GM12878 (cell line): ENCODE data around the gene ANXA8L1. TPM values are rescaled to one million over a fixed set of nuclear protein-coding genes. Genes with fewer than 3 reads are reported as not detected.
"Not testable (repeated sequence)": the region's sequence is repeated elsewhere in the genome, so short reads cannot be mapped to it uniquely, and the experiment has no call there.

Experiments used
- ATAC-seq: fragments of 200-7000 bp; cut with Tn5 transposase; 3 replicates; pipeline ENCODE4 v1.9.1; 2020; ENCODE audit warnings: mild to moderate bottlenecking, moderate library complexity
- Bru-seq: library from RNA; stranded (reverse); fragments of 400-500 nt; gene quantifications from one replicate; lab custom pipeline; 2021; lab: Mats Ljungman, UMichigan
- BruChase-seq, 2 experiments: library from RNA; stranded (reverse); fragments of 400-500 nt; gene quantifications; one replicate each; lab custom pipeline; 2021; lab: Mats Ljungman, UMichigan
- BruUV-seq: library from RNA; stranded (reverse); fragments of 400-500 nt; replicated peaks from 2 replicates; lab custom pipeline; 2021; lab: Mats Ljungman, UMichigan
- CTCF ChIA-PET: fragments of 300-600 bp; sonication (Branson Sonifier 250); formaldehyde crosslinking; extraction: SDS; loops from one replicate; lab custom pipeline; 2021; ENCODE audit warnings: inconsistent platforms; lab: Yijun Ruan, JAX
- POLR2A ChIA-PET: fragments of 350-600 bp; formaldehyde crosslinking; extraction: SDS; loops from one replicate; lab custom pipeline; 2021; ENCODE audit warnings: inconsistent platforms; lab: Charles Lee
- RAD21 ChIA-PET: fragments of 300-600 bp; sonication (Branson Sonifier 250); formaldehyde crosslinking; loops from one replicate; lab custom pipeline; 2023; ENCODE audit warnings: antibody characterized with exemption; ENCODE audit not compliant: unreplicated experiment; lab: Charles Lee
- SMC1A ChIA-PET: fragments of 300-600 bp; sonication (Branson Sonifier 250); formaldehyde crosslinking; loops from one replicate; lab custom pipeline; 2023; ENCODE audit not compliant: unreplicated experiment, uncharacterized antibody; lab: Charles Lee
- DNase-seq: peaks from one replicate; pipeline ENCODE4 v3.0.0-alpha.2; 2011; ENCODE audit warnings: low read depth, low spot score
- FAIRE-seq: peaks from 3 replicates; lab custom pipeline; 2011; peaks lifted over from hg19 to GRCh38; lab: Jason Lieb, UNC
- H2AFZ ChIP-seq: 2 replicates; pipeline ENCODE4 v1.6.0; 2011; ENCODE audit warnings: low read depth, low read length, control low read depth; ENCODE audit not compliant: control insufficient read depth
- H3K27ac ChIP-seq: 2 replicates; pipeline ENCODE4 v1.5.1; 2011; ENCODE audit warnings: control low read depth; ENCODE audit not compliant: control insufficient read depth, insufficient read depth
- H3K27me3 ChIP-seq, 2 experiments: replicated peaks in 1 of 2; 2 replicates each; pipeline versions ENCODE4 v1.6.0 to v1.6.1; 2011; ENCODE audit warnings: low read length in 1 of 2; ENCODE audit not compliant: control insufficient read depth in 2 of 2, insufficient read depth in 2 of 2
- H3K36me3 ChIP-seq, 2 experiments: 2 replicates each; pipeline ENCODE4 v1.5.1; 2011; ENCODE audit warnings: low read length in 1 of 2; ENCODE audit not compliant: control insufficient read depth in 2 of 2, insufficient read depth in 2 of 2
- H3K4me1 ChIP-seq: 2 replicates; pipeline ENCODE4 v1.6.1; 2011; ENCODE audit warnings: mild to moderate bottlenecking, low read length, moderate library complexity, mixed read lengths; ENCODE audit not compliant: control insufficient read depth, insufficient read depth
- H3K4me2 ChIP-seq: 2 replicates; pipeline ENCODE4 v1.6.0; 2011; ENCODE audit warnings: control low read depth; ENCODE audit not compliant: control insufficient read depth, insufficient read depth
- H3K4me3 ChIP-seq: fragments of 200-600 bp; sonication (generic); 2 replicates; pipeline ENCODE4 v1.5.1; 2016
- H3K79me2 ChIP-seq: 2 replicates; pipeline ENCODE4 v1.6.0; 2011; ENCODE audit warnings: low read length; ENCODE audit not compliant: control insufficient read depth, insufficient read depth
- H3K9ac ChIP-seq: 2 replicates; pipeline ENCODE4 v1.8.0; 2011; ENCODE audit warnings: low read length, control low read depth, mixed read lengths; ENCODE audit not compliant: control insufficient read depth, insufficient read depth
- H3K9me3 ChIP-seq: replicated peaks from 3 replicates; pipeline ENCODE4 v1.5.1; 2011; ENCODE audit warnings: mild to moderate bottlenecking, low read length; ENCODE audit not compliant: control insufficient read depth, insufficient read depth
- H4K20me1 ChIP-seq: 2 replicates; pipeline ENCODE4 v1.6.0; 2011; ENCODE audit not compliant: control insufficient read depth, insufficient read depth
- CHD1 ChIP-seq: IDR thresholded peaks from 2 replicates; pipeline ENCODE4 v1.6.1; 2012; ENCODE audit warnings: low read depth, low read length, improper control_type of control experiment
- IRF4 ChIP-seq: IDR thresholded peaks from 2 replicates; pipeline ENCODE4 v1.6.1; 2011; ENCODE audit warnings: low read depth, low read length
- MYC ChIP-seq: IDR thresholded peaks from 2 replicates; pipeline ENCODE4 v1.6.1; 2011; ENCODE audit warnings: mild to moderate bottlenecking, low read length, moderate library complexity, inconsistent platforms; ENCODE audit not compliant: insufficient read depth, insufficient replicate concordance, insufficient read length, severe bottlenecking
- PAX8 ChIP-seq: fragments of 450-650 bp; IDR thresholded peaks from 2 replicates; pipeline ENCODE4 v1.6.1; 2017; ENCODE audit warnings: mild to moderate bottlenecking, moderate library complexity
- POLR2AphosphoS5 ChIP-seq: IDR thresholded peaks from 2 replicates; pipeline ENCODE4 v1.6.1; 2011; ENCODE audit warnings: mild to moderate bottlenecking, low read length, inconsistent platforms
- WRNIP1 ChIP-seq: IDR thresholded peaks from 2 replicates; pipeline ENCODE4 v1.6.1; 2011; ENCODE audit warnings: low read depth, low read length, improper control_type of control experiment, borderline replicate concordance
- WGBS: methylation state at CpG from one replicate; pipeline ENCODE4 v1.1.6; 2016; ENCODE audit warnings: low lambda C conversion rate; ENCODE audit not compliant: insufficient replicate concordance, insufficient coverage; ENCODE audit errors: missing lambda C conversion rate; 5-methylcytosine and 5-hydroxymethylcytosine counted together
- in situ Hi-C: fragments of 300-500 bp; cut with MboI; formaldehyde crosslinking; loops from 9 replicates; pipeline ENCODE4 v1.14.3; 2018; ENCODE audit warnings: mixed read lengths
- intact Hi-C: fragments of 100-400 bp; cut with micrococcal nuclease; formaldehyde crosslinking; loops from one replicate; pipeline ENCODE4 v1.14.2; 2022; ENCODE audit not compliant: unreplicated experiment
- long read RNA-seq, 2 experiments: library from polyadenylated mRNA; unstranded; transcript quantifications; one replicate each; pipeline ENCODE4 v2.0.0, GENCODE V29; 2019 to 2020
- polyA minus RNA-seq, 3 experiments: library from RNA; depleted of rRNA, polyadenylated mRNA; stranded (reverse); fragments of >200 nt; gene quantifications; 2 replicates each; pipeline ENCODE4 v1.2.3, GENCODE V29; 2011
- polyA plus RNA-seq, 11 experiments: library from polyadenylated mRNA; depleted of rRNA in 4 of 11; unstranded in 6 of 11; stranded (reverse) in 5 of 11; fragments of >200 nt; fragmentation: Nextera tagmentation in 4 of 11; fragmentation: Illumina TruSeq in 1 of 11; extraction: Ambion mirVana in 4 of 11; extraction: Trizol in 1 of 11; gene quantifications; 1 replicate in 1 of 11; 2 replicates in 10 of 11; pipeline versions ENCODE4 v1.2.1 to v1.2.3, GENCODE V29; 2011 to 2016; ENCODE audit warnings: inconsistent platforms in 2 of 11, missing spikeins in 2 of 11, low read depth in 1 of 11
- total RNA-seq, 4 experiments: library from RNA; depleted of rRNA in 3 of 4; stranded (reverse); fragments of >200 nt in 3 of 4; fragmentation: Illumina TruSeq in 1 of 4; extraction: Trizol in 1 of 4; gene quantifications; 2 replicates each; pipeline versions ENCODE4 v1.2.1 to v1.2.3, GENCODE V29; 2013 to 2021
- TF ChIP-seq, protein P1 (sequence below): fragments of 450-650 bp; formaldehyde crosslinking; IDR thresholded peaks from 2 replicates; pipeline ENCODE4 v1.4.0; 2020; ENCODE audit warnings: mild to moderate bottlenecking, moderate library complexity

ANXA8L1 gene, protein sequence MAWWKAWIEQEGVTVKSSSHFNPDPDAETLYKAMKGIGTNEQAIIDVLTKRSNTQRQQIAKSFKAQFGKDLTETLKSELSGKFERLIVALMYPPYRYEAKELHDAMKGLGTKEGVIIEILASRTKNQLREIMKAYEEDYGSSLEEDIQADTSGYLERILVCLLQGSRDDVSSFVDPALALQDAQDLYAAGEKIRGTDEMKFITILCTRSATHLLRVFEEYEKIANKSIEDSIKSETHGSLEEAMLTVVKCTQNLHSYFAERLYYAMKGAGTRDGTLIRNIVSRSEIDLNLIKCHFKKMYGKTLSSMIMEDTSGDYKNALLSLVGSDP
- not detected in 2 replicates for total RNA-seq (2013; cell fraction: nucleolus; rRNA removed)
- total RNA-seq (2014; rRNA removed) (0.44 TPM in 1 of 2 replicates, not detected in the other), total RNA-seq (2014; rRNA removed; fragmentation: Illumina TruSeq; extraction: Trizol) (0.14 and 0.18 TPM in 2 replicates), total RNA-seq (2021) (not detected in 2 replicates), polyA plus RNA-seq (2011; rRNA removed) (0.04 TPM in 1 of 2 replicates, not detected in the other), polyA plus RNA-seq (2014; fragmentation: Illumina TruSeq; extraction: Trizol) (0.22 and 0.36 TPM in 2 replicates), polyA plus RNA-seq (2014; fragmentation: Nextera tagmentation; extraction: Ambion mirVana) (under 1 TPM in 1 of 2 experiments, not detected in 1; 0.24 TPM), polyA plus RNA-seq (2014; rRNA removed) (0.49 TPM in 1 of 2 replicates, not detected in the other), polyA plus RNA-seq (2016; fragmentation: Nextera tagmentation; extraction: Ambion mirVana) (under 1 TPM; 0.21 to 0.29 TPM), polyA minus RNA-seq (2011; rRNA and poly(A)+ RNA removed) (0.15 TPM in 1 of 2 replicates, not detected in the other), Bru-seq, nascent RNA (not detected), BruChase-seq, experiment 1, labeled RNA remaining after a 6-hour chase (not detected), BruChase-seq, experiment 2, labeled RNA remaining after a 2-hour chase (not detected)
- not detected for polyA plus RNA-seq (2011; ENCODE audit: low read depth)
- 0.07 and 0.12 TPM in 2 replicates for polyA plus RNA-seq (2011; cell fraction: cytosol; rRNA removed)
- 0.39 TPM in 1 of 2 replicates, not detected in the other for polyA plus RNA-seq (2011; cell fraction: nucleus; rRNA removed)
- 0.14 and 0.34 TPM in 2 replicates for polyA plus RNA-seq (2012)
- not detected in 2 replicates for polyA minus RNA-seq (2011; cell fraction: cytosol; rRNA and poly(A)+ RNA removed)
- 0.24 TPM in 1 of 2 replicates, not detected in the other for polyA minus RNA-seq (2011; cell fraction: nucleus; rRNA and poly(A)+ RNA removed)
- long read RNA-seq, experiment 1: 0 reads
- long read RNA-seq, experiment 2, partial matches to known transcripts: 0 of 1 reads
- long read RNA-seq, experiment 2, other reads (novel, unspliced or antisense): 0 of 1 reads

DNA sequence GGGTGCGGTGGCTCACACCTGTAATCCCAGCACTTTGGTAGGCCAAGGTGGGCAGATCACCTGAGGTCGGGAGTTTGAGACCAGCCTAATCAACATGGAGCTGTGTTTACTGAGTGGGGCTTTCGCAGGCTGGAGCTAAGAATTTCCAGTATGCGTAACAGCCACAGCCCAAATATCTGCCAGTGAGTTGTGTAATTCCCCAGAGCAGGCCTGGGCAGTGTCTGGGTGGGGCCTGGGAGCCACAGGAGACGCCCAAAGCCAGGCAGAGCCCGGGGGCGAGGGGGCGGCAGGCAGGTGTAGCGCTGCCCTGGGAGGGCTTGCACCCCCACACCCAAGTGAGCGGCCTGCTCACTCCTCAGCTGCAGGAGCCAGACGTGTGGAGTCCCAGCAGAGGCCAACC lies at the start of gene ANXA8L1:
Gene ANXA8L1 (plus strand): TSS at position 371 of the 400 bp plus-strand sequence. CDS start 76 bp downstream, outside the sequence.
- DNase-seq, CTCF ChIA-PET, RAD21 ChIA-PET, H3K27me3 ChIP-seq, ATAC-seq, SMC1A ChIA-PET, in situ Hi-C loops, H3K4me3 ChIP-seq, H4K20me1 ChIP-seq, H2AFZ ChIP-seq, intact Hi-C loops, H3K79me2 ChIP-seq, H3K9ac ChIP-seq, H3K27ac ChIP-seq, POLR2A ChIA-PET, H3K4me1 ChIP-seq, BruUV-seq, H3K4me2 ChIP-seq, H3K9me3 ChIP-seq, H3K36me3 ChIP-seq, FAIRE-seq: not testable (repeated sequence)
- 60% methylated on average over 7 of the region's 11 CpGs for WGBS

DNA sequence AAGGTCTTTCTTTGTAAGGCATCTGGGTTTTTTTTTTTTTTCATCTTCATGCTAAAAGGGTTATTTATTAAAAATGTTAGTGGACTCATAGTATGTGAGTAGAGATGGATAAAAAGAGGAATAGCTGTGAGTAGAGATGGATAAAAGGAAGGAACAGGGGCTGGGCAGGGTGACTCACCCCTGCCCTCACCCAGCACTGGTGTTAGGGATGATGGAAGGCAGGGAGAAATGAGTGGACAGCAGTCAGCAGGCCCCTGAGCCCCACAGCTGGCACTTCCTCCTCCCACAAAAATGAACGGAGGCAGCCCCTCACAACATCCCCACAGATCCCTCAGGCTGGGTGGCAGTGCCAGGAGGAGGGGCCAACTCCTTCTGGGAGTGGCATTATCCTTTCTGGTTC lies 49.5 kb upstream of the ANXA8L1 start:
- SMC1A ChIA-PET: interaction anchor here (0.6 kb wide), 1 partner anchor 619 kb away, joined by 4 read pairs; no protein-coding TSS in a partner anchor
- intact Hi-C loops (no loop called here), in situ Hi-C loops (no loop called here)
- H3K4me2 ChIP-seq: no peak overlapping the region
- BruUV-seq: no TSS peak
- H3K36me3 ChIP-seq: no peaks in the 10 kb centered on the region
- no peak overlapping the region for H2AFZ ChIP-seq
- no peak overlapping the region for H3K4me3 ChIP-seq
- no peaks in the 10 kb centered on the region for H4K20me1 ChIP-seq
- H3K9ac ChIP-seq: no peak overlapping the region
- H3K79me2 ChIP-seq: no peaks in the 10 kb centered on the region
- ATAC-seq: no peak
- CTCF ChIA-PET: interaction anchor here (0.7 kb wide), 1 partner anchor 99 kb away, joined by 3 read pairs; no protein-coding TSS in a partner anchor
- H3K4me1 ChIP-seq: no peaks in the 10 kb centered on the region
- WGBS: 0% methylated on average over 1 of the region's 1 CpG
- H3K9me3 ChIP-seq: no peaks in the 10 kb centered on the region
- H3K27ac ChIP-seq: no peak overlapping the region
- H3K27me3 ChIP-seq: no peaks in the 10 kb centered on the region; a peak in 1 of 4 replicates
- no peak for FAIRE-seq
- POLR2A ChIA-PET: no interaction called here
- RAD21 ChIA-PET: no interaction called here
- DNase-seq: no peak
- TF ChIP-seq IRF4 (no peak), POLR2AphosphoS5 (no peak), PAX8 (no peak), WRNIP1 (no peak), MYC (no peak), CHD1 (no peak)
- TF ChIP-seq, protein P1, sequence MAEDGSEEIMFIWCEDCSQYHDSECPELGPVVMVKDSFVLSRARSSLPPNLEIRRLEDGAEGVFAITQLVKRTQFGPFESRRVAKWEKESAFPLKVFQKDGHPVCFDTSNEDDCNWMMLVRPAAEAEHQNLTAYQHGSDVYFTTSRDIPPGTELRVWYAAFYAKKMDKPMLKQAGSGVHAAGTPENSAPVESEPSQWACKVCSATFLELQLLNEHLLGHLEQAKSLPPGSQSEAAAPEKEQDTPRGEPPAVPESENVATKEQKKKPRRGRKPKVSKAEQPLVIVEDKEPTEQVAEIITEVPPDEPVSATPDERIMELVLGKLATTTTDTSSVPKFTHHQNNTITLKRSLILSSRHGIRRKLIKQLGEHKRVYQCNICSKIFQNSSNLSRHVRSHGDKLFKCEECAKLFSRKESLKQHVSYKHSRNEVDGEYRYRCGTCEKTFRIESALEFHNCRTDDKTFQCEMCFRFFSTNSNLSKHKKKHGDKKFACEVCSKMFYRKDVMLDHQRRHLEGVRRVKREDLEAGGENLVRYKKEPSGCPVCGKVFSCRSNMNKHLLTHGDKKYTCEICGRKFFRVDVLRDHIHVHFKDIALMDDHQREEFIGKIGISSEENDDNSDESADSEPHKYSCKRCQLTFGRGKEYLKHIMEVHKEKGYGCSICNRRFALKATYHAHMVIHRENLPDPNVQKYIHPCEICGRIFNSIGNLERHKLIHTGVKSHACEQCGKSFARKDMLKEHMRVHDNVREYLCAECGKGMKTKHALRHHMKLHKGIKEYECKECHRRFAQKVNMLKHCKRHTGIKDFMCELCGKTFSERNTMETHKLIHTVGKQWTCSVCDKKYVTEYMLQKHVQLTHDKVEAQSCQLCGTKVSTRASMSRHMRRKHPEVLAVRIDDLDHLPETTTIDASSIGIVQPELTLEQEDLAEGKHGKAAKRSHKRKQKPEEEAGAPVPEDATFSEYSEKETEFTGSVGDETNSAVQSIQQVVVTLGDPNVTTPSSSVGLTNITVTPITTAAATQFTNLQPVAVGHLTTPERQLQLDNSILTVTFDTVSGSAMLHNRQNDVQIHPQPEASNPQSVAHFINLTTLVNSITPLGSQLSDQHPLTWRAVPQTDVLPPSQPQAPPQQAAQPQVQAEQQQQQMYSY (CRISPR knock-in tag): no peak
